Measurements from ENCODE around the gene IFI30. TPM values are rescaled to one million over a fixed set of nuclear protein-coding genes. Genes with fewer than 3 reads are reported as not detected.

The IFI30 gene
- total RNA-seq, 1 donor from 2014 or later: 22.8 TPM

GRCh38 chr19:18191640-18192062 lies 18.0 kb downstream of the IFI30 start:
- Mint-ChIP-seq H3K27ac (peak overlapping the region; percentile 91), H3K27me3 (no peaks in the 10 kb centered on the region), H3K4me1 (ENCODE audit: unreplicated experiment) (peaks cover 12% of the 10 kb centered on the region), H3K4me3 (peak overlapping the region; percentile 93), H3K36me3 (no peaks in the 10 kb centered on the region), H3K9me3 (no peaks in the 10 kb centered on the region)
- DNase-seq (ENCODE audit: extremely low spot score, unreplicated experiment): no peak
- TF ChIP-seq, protein P1, sequence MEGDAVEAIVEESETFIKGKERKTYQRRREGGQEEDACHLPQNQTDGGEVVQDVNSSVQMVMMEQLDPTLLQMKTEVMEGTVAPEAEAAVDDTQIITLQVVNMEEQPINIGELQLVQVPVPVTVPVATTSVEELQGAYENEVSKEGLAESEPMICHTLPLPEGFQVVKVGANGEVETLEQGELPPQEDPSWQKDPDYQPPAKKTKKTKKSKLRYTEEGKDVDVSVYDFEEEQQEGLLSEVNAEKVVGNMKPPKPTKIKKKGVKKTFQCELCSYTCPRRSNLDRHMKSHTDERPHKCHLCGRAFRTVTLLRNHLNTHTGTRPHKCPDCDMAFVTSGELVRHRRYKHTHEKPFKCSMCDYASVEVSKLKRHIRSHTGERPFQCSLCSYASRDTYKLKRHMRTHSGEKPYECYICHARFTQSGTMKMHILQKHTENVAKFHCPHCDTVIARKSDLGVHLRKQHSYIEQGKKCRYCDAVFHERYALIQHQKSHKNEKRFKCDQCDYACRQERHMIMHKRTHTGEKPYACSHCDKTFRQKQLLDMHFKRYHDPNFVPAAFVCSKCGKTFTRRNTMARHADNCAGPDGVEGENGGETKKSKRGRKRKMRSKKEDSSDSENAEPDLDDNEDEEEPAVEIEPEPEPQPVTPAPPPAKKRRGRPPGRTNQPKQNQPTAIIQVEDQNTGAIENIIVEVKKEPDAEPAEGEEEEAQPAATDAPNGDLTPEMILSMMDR (conservative IDR thresholded peaks at IDR 0.05): no peak

DNA sequence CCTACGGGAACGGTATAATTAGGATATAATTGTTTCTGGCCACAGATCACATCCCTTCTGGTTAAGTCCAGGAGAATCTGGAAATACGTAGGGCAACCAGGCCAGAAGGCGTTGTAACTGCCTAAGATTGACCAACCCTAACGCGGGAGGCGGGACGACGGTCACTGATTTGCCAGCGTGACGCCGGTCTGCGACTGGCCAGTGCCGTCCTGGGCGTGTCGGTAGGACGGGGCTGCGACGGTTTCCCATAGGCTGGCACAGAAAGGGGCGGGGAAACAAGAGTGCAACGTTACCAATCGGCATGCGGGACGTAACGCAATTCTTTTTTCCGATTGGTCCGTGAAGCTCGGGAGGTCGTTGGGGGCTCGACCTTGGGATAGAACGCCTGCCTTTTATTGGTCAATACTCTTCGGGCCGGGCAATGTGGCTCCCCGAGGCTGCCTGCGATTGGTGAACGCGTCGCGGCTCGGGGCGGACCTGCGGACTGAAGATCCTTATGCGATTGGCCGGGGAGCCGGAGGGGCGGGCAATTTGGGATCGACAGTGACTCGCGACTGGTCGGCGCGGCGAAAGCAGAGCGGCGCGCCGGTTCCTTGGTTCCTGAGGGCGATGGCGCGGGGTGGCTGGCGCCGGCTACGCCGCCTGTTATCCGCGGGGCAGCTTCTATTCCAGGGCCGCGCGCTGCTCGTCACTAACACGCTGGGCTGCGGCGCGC lies 19.2 kb downstream of the IFI30 start, which contains the start of gene MPV17L2:
TSS of gene MPV17L2 (plus strand) at position 546 of the 715 bp plus-strand sequence. CDS start at position 610, 64 bp downstream.
- H3K4me1 Mint-ChIP-seq (ENCODE audit: unreplicated experiment): peaks cover 12% of the 10 kb centered on the region
- TF ChIP-seq, protein P1 (conservative IDR thresholded peaks at IDR 0.05): no peak
- DNase-seq (ENCODE audit: extremely low spot score, unreplicated experiment): peak; percentile 98
- no peaks in the 10 kb centered on the region for H3K36me3 Mint-ChIP-seq
- no peaks in the 10 kb centered on the region for H3K27me3 Mint-ChIP-seq
- peak within 1 kb of the TSS; percentile 93 for H3K4me3 Mint-ChIP-seq
- no peaks in the 10 kb centered on the region for H3K9me3 Mint-ChIP-seq
- peak within 1 kb of the TSS; percentile 91 for H3K27ac Mint-ChIP-seq

- Mint-ChIP-seq H3K27me3 (no peaks in the 10 kb centered on the region), H3K27ac (peak overlapping the region; percentile 91), H3K4me1 (ENCODE audit: unreplicated experiment) (peaks cover 12% of the 10 kb centered on the region), H3K4me3 (peak overlapping the region; percentile 93), H3K9me3 (no peaks in the 10 kb centered on the region), H3K36me3 (peaks cover 7% of the 10 kb centered on the region)
- TF ChIP-seq, protein P1 (conservative IDR thresholded peaks at IDR 0.05): no peak
- DNase-seq (ENCODE audit: extremely low spot score, unreplicated experiment): no peak
Observed at GRCh38 chr19:18193388-18194180, 20.0 kb downstream of the IFI30 start.

DNA sequence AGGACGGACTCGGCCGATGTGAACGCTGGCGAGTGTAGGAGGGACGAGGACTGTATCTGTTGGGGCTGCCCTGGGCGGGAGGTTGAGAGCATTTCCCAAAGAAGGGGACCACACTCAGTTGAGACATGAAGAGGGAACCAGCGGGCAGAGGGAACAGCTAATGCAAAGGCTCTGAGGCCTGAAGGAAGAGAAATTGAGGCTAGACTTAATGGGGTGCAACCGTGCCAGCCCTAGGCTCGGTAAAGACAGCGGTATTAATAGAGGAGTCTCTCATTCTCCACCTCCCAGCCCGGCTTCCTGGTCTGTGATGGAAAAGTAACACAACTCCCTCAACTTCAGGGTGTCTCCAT lies 20.5 kb downstream of the IFI30 start:
- no peaks in the 10 kb centered on the region for H3K9me3 Mint-ChIP-seq
- H3K4me3 Mint-ChIP-seq: peak overlapping the region; percentile 93
- peaks cover 12% of the 10 kb centered on the region for H3K4me1 Mint-ChIP-seq (ENCODE audit: unreplicated experiment)
- no peaks in the 10 kb centered on the region for H3K27me3 Mint-ChIP-seq
- no peak for DNase-seq (ENCODE audit: extremely low spot score, unreplicated experiment)
- H3K27ac Mint-ChIP-seq: peak overlapping the region; percentile 72
- H3K36me3 Mint-ChIP-seq: peaks cover 8% of the 10 kb centered on the region
- TF ChIP-seq, protein P1 (conservative IDR thresholded peaks at IDR 0.05): no peak

GRCh38 chr19:18194554-18195238 lies 21.1 kb downstream of the IFI30 start:
- Mint-ChIP-seq H3K36me3 (peaks cover 8% of the 10 kb centered on the region), H3K27me3 (no peaks in the 10 kb centered on the region), H3K9me3 (no peaks in the 10 kb centered on the region), H3K4me3 (peak overlapping the region; percentile 93), H3K4me1 (ENCODE audit: unreplicated experiment) (peaks cover 12% of the 10 kb centered on the region), H3K27ac (no peak overlapping the region)
- no peak for DNase-seq (ENCODE audit: extremely low spot score, unreplicated experiment)
- TF ChIP-seq, protein P1 (conservative IDR thresholded peaks at IDR 0.05): no peak

Data from type B pancreatic cell (in vitro differentiated cells).